Suprapubic skin (tissue), 4 donors: ENCODE data around the gene TMEM94.

Experiments
- EP300 ChIP-seq: sonication (generic); formaldehyde crosslinking; IDR thresholded peaks from one replicate; pipeline ENCODE4 v1.6.1; 2017; ENCODE audit warnings: antibody characterized with exemption
- POLR2A ChIP-seq, 2 donors: fragments of 450-650 bp; IDR thresholded peaks; one replicate each; pipeline ENCODE4 v1.6.1; 2017; ENCODE audit warnings: antibody characterized with exemption in 2 of 2, mild to moderate bottlenecking in 2 of 2, moderate library complexity in 2 of 2
- POLR2AphosphoS5 ChIP-seq, 3 donors: sonication (generic); formaldehyde crosslinking; IDR thresholded peaks; one replicate each; pipeline ENCODE4 v1.6.1; 2017; ENCODE audit warnings: antibody characterized with exemption in 3 of 3
- TF ChIP-seq, protein P1 (sequence below), 2 donors: fragments of 200-600 bp in 1 of 2; fragments of 450-650 bp in 1 of 2; sonication (generic) in 1 of 2; IDR thresholded peaks; one replicate each; pipeline ENCODE4 v1.5.1; 2016 to 2019; ENCODE audit warnings: antibody characterized with exemption in 2 of 2, mild to moderate bottlenecking in 1 of 2, moderate library complexity in 1 of 2

DNA sequence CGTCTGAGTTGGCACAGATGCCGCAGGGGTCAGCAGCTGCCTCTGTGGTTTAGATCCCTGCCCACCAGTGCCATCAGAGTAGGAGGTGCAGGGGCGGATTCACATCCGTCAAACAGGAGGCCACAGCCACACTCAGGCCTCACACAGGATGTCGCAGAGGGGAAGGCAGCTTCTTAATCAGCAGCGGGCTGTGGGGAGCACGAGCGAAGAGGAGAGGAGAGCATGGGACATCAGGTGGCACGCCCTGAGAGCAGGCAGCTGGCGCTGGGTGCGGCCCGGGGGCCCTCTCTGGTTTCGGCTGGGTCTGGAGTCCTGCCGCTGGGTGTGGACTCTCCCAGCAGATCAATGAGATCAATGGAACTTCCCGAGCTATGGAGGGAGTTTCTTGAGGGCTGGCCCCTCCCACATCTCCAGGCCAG is 78.7 kb downstream of the TMEM94 start:
- TF ChIP-seq EP300 (no peak), POLR2A (IDR thresholded peaks at IDR 0.05) (no peak), POLR2AphosphoS5 (IDR thresholded peaks at IDR 0.05) (no peak)
- TF ChIP-seq, protein P1, sequence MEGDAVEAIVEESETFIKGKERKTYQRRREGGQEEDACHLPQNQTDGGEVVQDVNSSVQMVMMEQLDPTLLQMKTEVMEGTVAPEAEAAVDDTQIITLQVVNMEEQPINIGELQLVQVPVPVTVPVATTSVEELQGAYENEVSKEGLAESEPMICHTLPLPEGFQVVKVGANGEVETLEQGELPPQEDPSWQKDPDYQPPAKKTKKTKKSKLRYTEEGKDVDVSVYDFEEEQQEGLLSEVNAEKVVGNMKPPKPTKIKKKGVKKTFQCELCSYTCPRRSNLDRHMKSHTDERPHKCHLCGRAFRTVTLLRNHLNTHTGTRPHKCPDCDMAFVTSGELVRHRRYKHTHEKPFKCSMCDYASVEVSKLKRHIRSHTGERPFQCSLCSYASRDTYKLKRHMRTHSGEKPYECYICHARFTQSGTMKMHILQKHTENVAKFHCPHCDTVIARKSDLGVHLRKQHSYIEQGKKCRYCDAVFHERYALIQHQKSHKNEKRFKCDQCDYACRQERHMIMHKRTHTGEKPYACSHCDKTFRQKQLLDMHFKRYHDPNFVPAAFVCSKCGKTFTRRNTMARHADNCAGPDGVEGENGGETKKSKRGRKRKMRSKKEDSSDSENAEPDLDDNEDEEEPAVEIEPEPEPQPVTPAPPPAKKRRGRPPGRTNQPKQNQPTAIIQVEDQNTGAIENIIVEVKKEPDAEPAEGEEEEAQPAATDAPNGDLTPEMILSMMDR (IDR thresholded peaks at IDR 0.05) = no peak
